Measurements from ENCODE around the gene CTDSPL.

DNA sequence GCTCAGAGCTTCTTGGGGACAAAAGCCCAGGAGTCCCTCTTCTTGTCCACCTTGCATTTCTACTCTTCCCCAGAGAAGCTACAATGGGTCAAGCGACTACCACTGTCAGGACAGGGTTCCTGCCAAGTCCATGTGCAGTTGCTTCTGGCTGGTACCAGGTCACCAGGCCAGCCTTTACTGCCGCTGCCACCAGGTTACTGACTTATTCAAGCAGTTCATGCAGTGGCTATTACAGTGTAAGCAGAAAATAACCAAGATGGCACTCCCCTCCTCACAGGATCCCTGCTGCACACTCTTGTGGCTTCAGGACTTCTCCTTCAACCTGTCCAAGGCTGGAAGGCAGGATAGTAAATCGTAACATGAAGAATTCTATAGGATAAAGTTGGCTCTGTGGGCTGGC lies 42.1 kb downstream of the CTDSPL start:
- TF ChIP-seq, protein P1, sequence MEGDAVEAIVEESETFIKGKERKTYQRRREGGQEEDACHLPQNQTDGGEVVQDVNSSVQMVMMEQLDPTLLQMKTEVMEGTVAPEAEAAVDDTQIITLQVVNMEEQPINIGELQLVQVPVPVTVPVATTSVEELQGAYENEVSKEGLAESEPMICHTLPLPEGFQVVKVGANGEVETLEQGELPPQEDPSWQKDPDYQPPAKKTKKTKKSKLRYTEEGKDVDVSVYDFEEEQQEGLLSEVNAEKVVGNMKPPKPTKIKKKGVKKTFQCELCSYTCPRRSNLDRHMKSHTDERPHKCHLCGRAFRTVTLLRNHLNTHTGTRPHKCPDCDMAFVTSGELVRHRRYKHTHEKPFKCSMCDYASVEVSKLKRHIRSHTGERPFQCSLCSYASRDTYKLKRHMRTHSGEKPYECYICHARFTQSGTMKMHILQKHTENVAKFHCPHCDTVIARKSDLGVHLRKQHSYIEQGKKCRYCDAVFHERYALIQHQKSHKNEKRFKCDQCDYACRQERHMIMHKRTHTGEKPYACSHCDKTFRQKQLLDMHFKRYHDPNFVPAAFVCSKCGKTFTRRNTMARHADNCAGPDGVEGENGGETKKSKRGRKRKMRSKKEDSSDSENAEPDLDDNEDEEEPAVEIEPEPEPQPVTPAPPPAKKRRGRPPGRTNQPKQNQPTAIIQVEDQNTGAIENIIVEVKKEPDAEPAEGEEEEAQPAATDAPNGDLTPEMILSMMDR (IDR thresholded peaks at IDR 0.05): no peak
- no peak for TF ChIP-seq POLR2A (IDR thresholded peaks at IDR 0.05)

Measured in prostate gland (tissue), 2 donors.